Prostate gland (tissue), 2 donors: ENCODE data around the gene MYRF.

Experiments
- POLR2A ChIP-seq: fragments of 450-650 bp; IDR thresholded peaks from one replicate; pipeline ENCODE4 v1.6.1; 2016; ENCODE audit warnings: antibody characterized with exemption, mild to moderate bottlenecking
- TF ChIP-seq, protein P1 (sequence below), 4 experiments: fragments of 200-600 bp in 2 of 4; fragments of 450-650 bp in 2 of 4; sonication (generic) in 2 of 4; IDR thresholded peaks; 1 replicate in 3 of 4; 2 replicates in 1 of 4; pipeline ENCODE4 v1.5.1; 2016 to 2019; ENCODE audit warnings: antibody characterized with exemption in 4 of 4, mild to moderate bottlenecking in 2 of 4, moderate library complexity in 2 of 4

DNA sequence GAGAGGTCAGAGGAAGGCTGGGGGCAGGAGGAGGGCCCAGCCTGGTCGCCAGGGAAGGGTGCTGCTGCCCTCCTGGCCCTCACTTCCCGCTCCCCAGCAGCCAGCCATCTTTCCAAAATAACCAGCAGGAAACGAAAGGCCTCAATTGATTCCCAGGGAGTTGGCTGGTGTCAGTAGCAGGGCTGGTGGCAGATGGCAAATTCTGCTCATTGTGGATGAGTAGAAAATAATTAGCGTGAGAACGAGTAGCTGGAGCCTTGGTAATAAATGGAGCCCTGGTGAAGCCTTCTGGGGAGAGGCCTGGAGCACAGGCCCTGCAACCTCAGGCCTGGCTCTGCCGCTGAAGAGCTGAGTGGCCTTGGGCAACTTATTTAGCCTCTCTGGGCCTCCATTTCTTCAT lies 40.9 kb upstream of the MYRF start:
- TF ChIP-seq, protein P1, sequence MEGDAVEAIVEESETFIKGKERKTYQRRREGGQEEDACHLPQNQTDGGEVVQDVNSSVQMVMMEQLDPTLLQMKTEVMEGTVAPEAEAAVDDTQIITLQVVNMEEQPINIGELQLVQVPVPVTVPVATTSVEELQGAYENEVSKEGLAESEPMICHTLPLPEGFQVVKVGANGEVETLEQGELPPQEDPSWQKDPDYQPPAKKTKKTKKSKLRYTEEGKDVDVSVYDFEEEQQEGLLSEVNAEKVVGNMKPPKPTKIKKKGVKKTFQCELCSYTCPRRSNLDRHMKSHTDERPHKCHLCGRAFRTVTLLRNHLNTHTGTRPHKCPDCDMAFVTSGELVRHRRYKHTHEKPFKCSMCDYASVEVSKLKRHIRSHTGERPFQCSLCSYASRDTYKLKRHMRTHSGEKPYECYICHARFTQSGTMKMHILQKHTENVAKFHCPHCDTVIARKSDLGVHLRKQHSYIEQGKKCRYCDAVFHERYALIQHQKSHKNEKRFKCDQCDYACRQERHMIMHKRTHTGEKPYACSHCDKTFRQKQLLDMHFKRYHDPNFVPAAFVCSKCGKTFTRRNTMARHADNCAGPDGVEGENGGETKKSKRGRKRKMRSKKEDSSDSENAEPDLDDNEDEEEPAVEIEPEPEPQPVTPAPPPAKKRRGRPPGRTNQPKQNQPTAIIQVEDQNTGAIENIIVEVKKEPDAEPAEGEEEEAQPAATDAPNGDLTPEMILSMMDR (IDR thresholded peaks at IDR 0.05) = no peak
- TF ChIP-seq POLR2A = no peak
